Heart right ventricle (tissue), 16 donors: ENCODE measurements around the gene FADS1. TPM values are rescaled to one million over a fixed set of nuclear protein-coding genes. Genes with fewer than 3 reads are reported as not detected.

Experiments
- ATAC-seq, 8 donors: fragments of 200-7000 bp; cut with Tn5 transposase; one replicate each; pipeline ENCODE4 v1.9.1; 2020; ENCODE audit warnings: mild to moderate bottlenecking in 8 of 8, moderate library complexity in 8 of 8, moderate number of reproducible peaks in 1 of 8
- DNase-seq, 2 donors: peaks; one replicate each; pipeline ENCODE4 v3.0.0-alpha.2; 2020
- H3K27ac ChIP-seq, 10 donors: fragments of 200-600 bp; sonication (generic) in 2 of 10; one replicate each; pipeline versions ENCODE4 v1.5.0 to v1.8.0; 2020 to 2022; ENCODE audit warnings: mild to moderate bottlenecking in 3 of 10
- H3K27me3 ChIP-seq, 7 donors: fragments of 200-600 bp; one replicate each; pipeline ENCODE4 v1.8.0; 2021 to 2022; ENCODE audit warnings: mild to moderate bottlenecking in 2 of 7
- H3K36me3 ChIP-seq, 9 donors: fragments of 200-600 bp; sonication (generic) in 1 of 9; one replicate each; pipeline versions ENCODE4 v1.5.0 to v1.8.0; 2020 to 2022; ENCODE audit warnings: mild to moderate bottlenecking in 2 of 9
- H3K4me1 ChIP-seq, 9 donors: fragments of 200-600 bp; sonication (generic) in 1 of 9; one replicate each; pipeline versions ENCODE4 v1.5.0 to v1.8.0; 2020 to 2022; ENCODE audit warnings: mild to moderate bottlenecking in 4 of 9
- H3K4me3 ChIP-seq, 10 donors: fragments of 200-600 bp; sonication (generic) in 2 of 10; one replicate each; pipeline versions ENCODE4 v1.5.0 to v1.8.0; 2020 to 2022; ENCODE audit warnings: mild to moderate bottlenecking in 7 of 10, moderate library complexity in 2 of 10
- H3K9me3 ChIP-seq, 11 donors: fragments of 200-600 bp in 10 of 11; sonication (generic) in 2 of 11; one replicate each; pipeline versions ENCODE4 v1.5.0 to v1.8.0; 2013 to 2022; ENCODE audit warnings: mild to moderate bottlenecking in 2 of 11, control low read depth in 1 of 11, moderate library complexity in 1 of 11
- CTCF ChIP-seq, 9 donors: fragments of 200-600 bp; sonication (generic) in 2 of 9; IDR thresholded peaks; one replicate each; pipeline versions ENCODE4 v1.5.0 to v1.8.0; 2021 to 2022; ENCODE audit warnings: antibody characterized with exemption in 9 of 9, mild to moderate bottlenecking in 5 of 9, moderate library complexity in 1 of 9
- WGBS, 2 donors: extraction: QIAGEN DNeasy Blood & Tissue Kit; methylation state at CpG; one replicate each; pipeline ENCODE4 v1.1.7; 2013; ENCODE audit warnings: inconsistent platforms in 1 of 2; 5-methylcytosine and 5-hydroxymethylcytosine counted together
- intact Hi-C, 10 donors: fragments of 100-400 bp; cut with DNase I; formaldehyde crosslinking; loops; one replicate each; pipeline versions ENCODE4 v1.11.1 to v1.14.2; 2022
- polyA plus RNA-seq, 2 donors: library from polyadenylated mRNA; stranded (reverse); fragments of 200-250 nt; gene quantifications; one replicate each; pipeline ENCODE4 v1.2.3, GENCODE V29; 2013
- total RNA-seq, 10 donors: library from RNA; stranded (reverse); fragmentation: NEBNext Ultra II Directional in 3 of 10; extraction: Animal tissue kit (Norgen Biotek cat#: 25700) in 3 of 10; gene quantifications; one replicate each; pipeline versions ENCODE4 v1.2.1 to v1.2.4, GENCODE V29; 2021 to 2023
- donor health status: Arrhythmogenic right ventricular cardiomyopathy.
- donor health status: ischemic (EF 13 %, LVEDD 7.1; RV severe dilation, severe dysfunction).
- donor health status: healthy with polysubstance abuse.
- donor health status: DM: no; HTN: yes; CAD: no.
- donor health status: DM: no; HTN: no; CAD: no.
- donor health status: ischemic (EF 25% LVEDD 6.9; RV normal size, moderate dysfunction).
- donor health status: ischemic (EF 25% LVEDD 5.7; RV mildly dilated, moderate dysfunction).
- donor health status: healthy.
- donor health status: DM: yes; HTN: yes; CAD: no.
- donor health status: Ischemic cardiomyopathy.
- donor health status: ischemic (EF 35%, LVEDD 5.7; RV mildly dilated, moderate dysfunction).
- donor health status: nonischemic (EF 11% LVEDD 7.7; RV severe dilation, severe dysfunction).
- donor health status: DM: yes; HTN: yes; CAD: no.
- donor health status: PGD.
- donor health status: ischemic (EF 29% LVEDD 5.4; RV normal size, mild dysfunction).
- donor health status: nonischemic (EF 23%, LVEDD 6.1; RV moderate dilation, normal function).

The FADS1 gene
- total and polyA plus RNA-seq, 12 donors, result 13.8 to 37.4 (median 25.4) TPM

GRCh38 chr11:61836193-61836592 lies 19.4 kb upstream of the FADS1 start:
- intact Hi-C loops, result no loop called here
- Histone ChIP-seq H3K4me3 (no peak overlapping the region), H3K27ac (peak overlapping the region in 4 of 10 donors; percentile 71 to 86 (median 77)), H3K9me3 (no peaks in the 10 kb centered on the region), H3K36me3 (peaks cover 0 to 36% (median 9%) of the 10 kb centered on the region in 9 donors), H3K27me3 (no peaks in the 10 kb centered on the region), H3K4me1 (peaks cover 5 to 47% (median 34%) of the 10 kb centered on the region in 9 donors)
- 96 to 98% methylated on average over 8 of the region's 8 CpGs for WGBS, 2 donors
- DNase-seq (no peak), ATAC-seq (no peak)
- no peak for TF ChIP-seq CTCF (IDR thresholded peaks at IDR 0.05)

- H3K27me3 ChIP-seq, result no peaks in the 10 kb centered on the region
- peaks cover 0 to 19% (median 0%) of the 10 kb centered on the region in 9 donors for H3K36me3 ChIP-seq
- peak; percentile 60 to 61 for DNase-seq
- H3K27ac ChIP-seq, result peak overlapping the region in 9 of 10 donors; percentile 35 to 86 (median 66)
- no peak for TF ChIP-seq CTCF (IDR thresholded peaks at IDR 0.05)
- intact Hi-C loops, result loop anchor here in 1 of 10 donors (5.0 kb wide), 1 partner anchor 37 kb away; no protein-coding TSS in a partner anchor
- ATAC-seq, result peak; percentile 60 to 88 (median 78)
- H3K4me1 ChIP-seq, result peaks cover 9 to 63% (median 45%) of the 10 kb centered on the region in 9 donors
- WGBS, 2 donors, result 45 to 49% methylated on average over 12 of the region's 12 CpGs
- no peaks in the 10 kb centered on the region for H3K9me3 ChIP-seq
- H3K4me3 ChIP-seq, result no peak overlapping the region
Observed at GRCh38 chr11:61834278-61835048, 17.7 kb upstream of the FADS1 start.

GRCh38 chr11:61833926-61834277 lies 17.1 kb upstream of the FADS1 start:
- ATAC-seq, result no peak
- Histone ChIP-seq H3K27me3 (peaks cover 0 to 3% (median 0%) of the 10 kb centered on the region in 7 donors), H3K4me3 (no peak overlapping the region), H3K4me1 (peaks cover 15 to 69% (median 50%) of the 10 kb centered on the region in 9 donors), H3K36me3 (peaks cover 0 to 13% (median 0%) of the 10 kb centered on the region in 9 donors), H3K9me3 (no peaks in the 10 kb centered on the region), H3K27ac (peak overlapping the region in 9 of 10 donors; percentile 35 to 86 (median 66))
- intact Hi-C loops, result loop anchor here in 1 of 10 donors (5.0 kb wide), 1 partner anchor 37 kb away; no protein-coding TSS in a partner anchor
- 91 to 94% methylated on average over 12 of the region's 12 CpGs for WGBS, 2 donors
- no peak for DNase-seq
- no peak for TF ChIP-seq CTCF (IDR thresholded peaks at IDR 0.05)

DNA sequence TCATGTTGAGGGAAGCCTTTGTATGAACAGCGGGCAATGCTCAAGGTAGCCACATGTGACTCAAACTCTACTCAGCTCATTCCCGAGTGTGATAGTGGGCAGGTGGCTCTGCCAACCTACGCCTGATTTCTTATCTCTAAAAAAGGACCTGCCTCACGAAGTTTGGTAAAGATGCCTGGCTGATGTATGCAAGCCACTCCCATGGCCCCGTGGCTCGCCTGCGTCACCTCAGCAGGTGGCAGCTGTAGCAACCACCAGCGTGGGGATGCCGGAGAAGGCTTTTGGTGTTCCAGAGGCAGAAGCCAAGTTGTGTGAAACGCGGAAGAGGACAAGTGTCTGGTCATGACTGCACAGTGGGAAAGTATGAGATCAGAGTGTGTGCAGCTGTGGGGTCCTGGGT lies 16.7 kb upstream of the FADS1 start:
- Histone ChIP-seq H3K4me3 (no peak overlapping the region), H3K4me1 (peaks cover 15 to 73% (median 55%) of the 10 kb centered on the region in 9 donors), H3K27ac (peak overlapping the region in 5 of 10 donors; percentile 25 to 86 (median 66)), H3K9me3 (no peaks in the 10 kb centered on the region), H3K36me3 (peaks cover 0 to 9% (median 0%) of the 10 kb centered on the region in 9 donors), H3K27me3 (peaks cover 0 to 8% (median 0%) of the 10 kb centered on the region in 7 donors)
- intact Hi-C loops, result loop anchor here in 1 of 10 donors (5.0 kb wide), 1 partner anchor 36 kb away; no protein-coding TSS in a partner anchor
- no peak for DNase-seq
- TF ChIP-seq CTCF (IDR thresholded peaks at IDR 0.05), result no peak
- no peak for ATAC-seq
- 77 to 82% methylated on average over 11 of the region's 11 CpGs for WGBS, 2 donors
